HG02870 (cell line): Measurements from ENCODE around the gene CPLX1.
"Not testable (repeated sequence)": the region's sequence is repeated elsewhere in the genome, so short reads cannot be mapped to it uniquely, and the experiment has no call there.

Experiments used
- ATAC-seq: cut with Tn5 transposase; IDR thresholded peaks from one replicate; pipeline ENCODE4 v1.9.1; 2021; ENCODE audit warnings: mild to moderate bottlenecking, moderate library complexity; ENCODE audit not compliant: unreplicated experiment

The CPLX1 gene

DNA sequence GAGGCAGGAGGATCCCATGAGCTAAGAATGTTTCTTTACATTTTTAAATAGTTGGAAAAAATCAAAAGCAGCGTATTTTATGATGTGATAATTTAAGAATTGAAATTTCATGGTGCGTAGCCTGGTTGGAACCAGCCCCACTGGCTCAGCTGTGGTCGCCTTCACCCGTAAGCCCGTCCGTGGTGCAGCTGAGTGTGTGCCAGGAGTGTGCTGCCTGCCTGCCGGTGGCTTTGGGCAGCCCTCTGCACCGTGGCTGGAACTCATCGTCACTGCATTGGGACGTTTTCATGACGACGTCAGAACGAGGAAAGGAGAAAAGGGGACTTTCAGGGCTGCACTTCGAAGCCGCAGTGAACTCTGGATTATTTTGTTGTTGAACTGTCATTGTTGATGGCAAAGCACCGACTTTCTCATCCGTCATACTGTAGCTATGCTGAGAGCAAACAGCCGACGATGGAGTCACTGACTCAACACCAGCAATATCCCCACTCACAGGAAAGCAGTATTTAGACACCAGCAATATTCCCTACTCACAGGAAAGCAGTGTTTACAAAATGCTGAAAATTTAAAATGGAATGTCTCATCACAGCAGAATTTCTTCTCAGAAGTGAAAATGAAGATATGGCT is 85.2 kb downstream of the CPLX1 start:
- ATAC-seq, result no peak

DNA sequence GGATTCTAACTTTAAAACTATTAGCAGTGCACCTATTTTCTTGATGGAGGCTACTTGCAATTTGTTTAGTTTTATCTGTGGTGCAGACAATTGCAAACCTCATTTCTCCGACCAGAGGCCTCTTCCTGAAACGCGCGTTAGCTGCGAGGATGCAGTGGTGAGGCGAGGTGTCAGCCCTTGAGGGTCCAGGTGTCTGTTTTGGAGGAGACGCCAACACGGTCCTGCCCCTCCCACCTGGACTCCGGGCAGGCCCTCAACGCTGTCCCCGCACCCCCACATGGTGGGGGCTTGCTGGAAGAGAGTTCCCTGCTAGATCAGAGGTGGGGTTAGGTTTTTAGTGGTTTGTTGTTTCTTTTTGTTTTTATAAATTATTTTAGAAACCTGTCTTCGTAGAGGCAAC is 85.9 kb downstream of the CPLX1 start:
- no peak for ATAC-seq

- no peak for ATAC-seq
Observed at GRCh38 chr4:739569-739968, 86.4 kb downstream of the CPLX1 start.

GRCh38 chr4:738781-739280 is 87.1 kb downstream of the CPLX1 start:
- no peak for ATAC-seq

GRCh38 chr4:736561-736960 is 89.4 kb downstream of the CPLX1 start:
- not testable (repeated sequence) for ATAC-seq

DNA sequence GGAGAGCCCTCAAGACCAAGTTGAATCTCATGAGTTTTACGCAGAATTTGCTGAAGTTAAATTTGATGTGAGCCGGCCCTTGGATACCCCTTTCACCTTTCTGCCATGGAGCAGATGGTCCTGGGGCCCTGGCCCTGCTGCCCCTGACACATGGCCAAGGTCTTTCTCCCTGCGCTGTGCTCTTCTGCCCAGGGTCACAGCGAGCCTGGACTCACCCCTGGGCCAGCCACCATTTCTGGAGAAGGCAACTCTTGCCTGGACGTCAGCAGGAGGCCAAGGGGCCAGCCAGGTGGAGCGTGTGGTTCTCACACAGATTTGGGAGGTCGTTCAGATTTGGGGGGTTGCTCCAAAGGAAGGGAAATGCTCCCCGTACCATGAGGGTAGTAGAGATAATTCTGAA is 90.3 kb downstream of the CPLX1 start:
- ATAC-seq, result no peak
